NCI-H510A treated with DMSO at 0.1 percent for 48 hours (cell line): Measurements from ENCODE around the gene XKRX.

ENCODE experiments used
- DNase-seq: peaks from one replicate; lab custom pipeline; 2025; lab: John Stamatoyannopoulos, UW

The XKRX gene

DNA sequence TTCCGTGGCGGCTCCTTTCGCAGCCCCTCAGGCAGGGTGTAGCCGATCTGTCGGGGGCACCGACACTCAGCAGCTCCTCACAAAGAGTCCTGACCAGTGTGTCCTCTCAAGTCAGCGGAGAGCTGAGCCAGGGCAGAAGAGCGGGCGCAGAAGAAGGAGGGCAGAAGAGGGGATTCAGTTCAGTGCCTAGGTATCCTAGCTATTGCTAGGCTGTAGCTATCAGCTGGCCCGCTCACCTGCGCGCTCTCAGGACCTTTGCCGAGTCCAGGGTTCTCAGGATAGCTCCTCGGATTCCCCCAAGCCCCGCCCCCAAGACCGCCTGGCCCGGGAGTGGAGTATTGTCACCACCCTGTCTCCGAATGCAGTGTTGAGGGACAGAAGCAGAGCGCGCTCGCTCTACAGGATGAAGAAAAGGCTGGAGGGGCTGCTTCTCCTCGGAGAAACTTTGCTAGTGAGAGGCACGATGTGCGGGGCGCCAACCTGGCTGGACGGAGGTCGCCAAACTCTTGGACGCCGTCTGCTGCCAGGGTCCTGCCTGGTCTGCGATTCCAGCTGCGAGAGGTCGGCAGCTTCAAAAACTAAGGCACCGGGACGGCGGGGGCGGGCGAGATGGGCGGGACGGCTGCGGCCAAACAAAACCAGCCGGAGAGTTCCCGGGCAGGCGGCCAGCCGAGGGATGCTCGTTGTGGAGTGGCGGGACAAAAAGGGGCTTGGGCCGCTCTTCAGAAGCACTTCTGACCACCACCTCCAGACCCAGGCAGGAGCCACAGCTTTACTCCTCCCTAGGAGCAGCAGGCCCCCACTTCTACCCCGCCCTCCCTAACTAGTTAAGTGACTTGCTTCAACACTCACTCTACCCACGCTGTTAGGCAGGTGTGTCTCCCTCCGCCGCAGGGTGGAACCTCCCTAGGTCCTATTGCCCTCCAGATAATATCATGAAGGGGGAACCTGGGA, at the start of gene XKRX:
Gene XKRX (minus strand): TSS at position 258 of the 954 bp plus-strand sequence. CDS start 613 bp downstream, outside the sequence.
- DNase-seq, result peak; percentile 58

DNA sequence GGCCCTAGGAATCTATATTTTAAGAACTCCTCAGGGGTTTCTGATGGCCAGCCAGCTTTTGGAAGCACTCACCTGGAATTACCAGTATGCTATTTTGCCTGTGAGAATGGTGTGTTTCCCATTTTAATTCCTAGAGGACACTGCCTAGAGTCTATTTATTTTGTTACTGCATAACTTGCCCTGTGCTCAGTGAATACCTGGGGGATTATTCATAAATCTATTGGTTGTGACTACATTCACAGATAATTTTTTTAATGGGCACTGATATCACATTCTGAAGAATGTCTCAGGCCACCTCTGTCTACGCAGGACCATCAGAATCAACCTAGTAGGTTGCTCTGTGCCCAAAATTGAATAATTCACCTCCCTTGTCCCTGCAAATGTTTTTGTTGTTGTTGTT, 47.5 kb upstream of the XKRX start:
- DNase-seq, result no peak

DNA sequence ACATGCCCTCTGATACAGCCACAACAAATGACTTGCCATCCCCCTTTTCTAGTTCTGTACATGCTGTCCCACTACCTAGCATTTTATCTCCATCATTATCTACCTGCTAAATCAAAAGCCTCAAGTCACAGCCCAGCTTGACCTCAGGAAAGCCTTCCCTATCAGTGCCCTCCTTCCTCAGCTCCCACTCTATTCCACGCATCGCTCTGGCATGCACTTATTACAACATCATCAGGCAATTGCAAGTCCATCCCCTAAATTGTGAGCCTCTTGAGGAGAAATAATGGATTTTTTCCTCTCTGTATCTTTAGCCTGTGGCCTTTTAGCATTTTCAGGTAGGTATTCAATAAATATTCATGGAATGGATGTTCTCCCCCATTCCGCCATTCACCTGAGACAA, 46.5 kb upstream of the XKRX start:
- no peak for DNase-seq

DNA sequence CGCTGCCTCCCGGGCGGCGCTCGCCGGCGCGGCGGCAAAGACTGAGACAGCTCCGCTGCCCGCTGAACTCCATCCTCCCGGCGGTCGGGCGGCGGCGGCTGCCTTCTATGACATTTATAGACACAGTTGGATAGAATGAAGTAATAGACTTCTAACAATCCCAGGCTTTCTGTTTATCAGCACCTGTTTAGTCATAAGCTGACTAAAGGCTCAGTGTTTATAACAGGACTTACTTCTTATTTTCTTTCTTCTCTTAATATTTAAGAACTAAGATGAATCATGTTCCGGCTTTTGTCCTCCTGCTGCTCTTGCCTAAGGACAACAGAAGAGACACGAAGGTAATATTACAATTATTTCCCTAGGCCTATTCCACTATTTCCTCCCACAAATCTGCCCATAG, 44.7 kb upstream of the XKRX start:
- DNase-seq, result no peak

DNA sequence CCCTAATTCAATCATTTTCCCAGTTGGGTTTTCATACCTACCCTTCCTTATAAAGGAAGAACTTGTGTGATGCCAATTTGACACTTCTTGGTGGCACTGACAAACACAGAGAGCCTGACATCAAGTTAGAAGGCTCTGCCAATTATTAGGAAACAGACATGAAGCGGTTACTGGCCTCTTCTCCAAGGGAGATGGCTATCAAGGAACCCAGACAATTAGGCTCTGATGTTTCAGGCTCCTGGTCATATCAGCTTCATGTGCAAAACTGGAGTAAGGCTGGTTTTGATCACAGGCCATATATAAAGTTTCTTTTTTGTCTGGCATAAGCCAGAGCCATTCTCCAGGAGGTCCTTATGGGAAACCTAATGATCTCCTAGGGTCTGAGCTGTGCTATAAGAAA, 41.2 kb upstream of the XKRX start:
- no peak for DNase-seq

DNA sequence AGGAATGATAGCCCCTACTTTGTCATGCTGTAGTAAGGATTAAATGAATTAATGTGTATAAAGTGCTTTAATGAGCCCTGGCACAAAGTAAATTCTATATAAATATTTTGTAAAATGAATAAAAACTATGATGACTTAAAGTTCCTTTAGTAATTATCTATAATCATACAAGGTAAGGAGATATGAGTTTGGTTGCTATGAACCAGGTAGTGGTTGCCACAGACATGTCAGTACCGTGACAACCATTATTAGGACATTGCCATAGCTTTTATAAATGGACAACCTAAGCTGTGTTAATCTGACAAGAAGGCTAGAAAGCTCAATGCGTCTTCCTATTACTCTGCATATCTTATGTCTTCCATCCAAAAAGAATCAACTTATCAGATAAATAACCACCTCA, 40.7 kb upstream of the XKRX start, which contains the start of gene ARL13A:
Gene ARL13A (plus strand): TSS at position 301 of the 400 bp plus-strand sequence. CDS start 3,982 bp downstream, outside the sequence.
- no peak for DNase-seq

DNA sequence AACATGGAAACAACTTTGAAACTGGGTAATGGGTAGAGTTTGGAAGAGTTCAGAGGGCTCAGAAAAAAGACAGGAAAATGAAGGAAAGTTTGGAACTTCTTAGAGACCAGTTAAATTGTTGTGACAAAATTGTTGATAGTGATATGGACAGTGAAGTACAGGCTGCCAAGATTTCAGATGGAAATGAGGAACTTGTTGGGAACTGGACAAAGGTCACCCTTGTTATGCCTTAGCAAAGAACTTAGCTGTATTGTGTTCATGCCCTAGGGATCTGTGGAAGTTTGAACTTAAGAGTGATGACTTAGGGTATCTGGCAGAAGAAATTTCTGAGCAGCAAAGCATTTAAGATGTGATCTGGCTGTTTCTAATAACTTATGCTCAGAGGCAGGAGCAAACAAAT, 35.6 kb upstream of the XKRX start:
- no peak for DNase-seq

DNA sequence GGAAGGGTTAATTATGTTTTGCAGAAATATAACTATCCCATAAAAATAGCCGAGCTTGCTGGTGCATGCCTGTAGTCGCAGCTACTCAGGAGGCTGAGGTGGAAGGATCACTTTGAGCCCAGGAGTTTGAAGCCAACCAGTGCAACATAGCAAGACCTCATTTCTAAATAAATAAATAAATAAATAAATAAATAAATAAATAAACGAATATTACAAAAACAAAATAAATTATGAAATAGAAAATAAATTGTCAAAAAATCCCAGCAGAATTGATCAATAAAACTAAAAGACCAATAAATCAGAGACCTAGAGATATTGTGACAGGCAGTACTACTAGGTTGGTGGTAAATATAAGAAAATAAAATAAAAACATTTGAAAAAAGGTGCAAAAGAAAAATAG, 34.1 kb upstream of the XKRX start:
- DNase-seq, result no peak

DNA sequence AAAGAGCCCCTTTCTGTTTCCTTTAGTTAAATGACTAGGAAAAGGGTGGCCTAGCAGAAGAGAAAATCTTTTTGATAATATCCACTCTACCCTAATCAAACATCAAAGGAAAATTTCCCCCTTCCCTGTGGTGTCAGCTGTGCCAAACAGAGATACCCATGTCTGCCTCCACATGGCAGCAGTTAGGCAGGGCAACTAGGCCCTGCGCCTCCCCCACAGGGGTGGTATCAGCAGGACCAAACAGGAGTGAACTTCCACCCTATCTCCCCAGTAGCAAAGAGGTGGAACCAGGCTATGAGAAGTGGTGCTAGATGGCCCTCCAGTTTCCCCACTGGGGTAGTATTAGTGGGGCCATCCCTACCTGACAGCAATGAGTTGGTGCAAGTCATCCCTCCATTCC, 19.8 kb upstream of the XKRX start:
- no peak for DNase-seq

DNA sequence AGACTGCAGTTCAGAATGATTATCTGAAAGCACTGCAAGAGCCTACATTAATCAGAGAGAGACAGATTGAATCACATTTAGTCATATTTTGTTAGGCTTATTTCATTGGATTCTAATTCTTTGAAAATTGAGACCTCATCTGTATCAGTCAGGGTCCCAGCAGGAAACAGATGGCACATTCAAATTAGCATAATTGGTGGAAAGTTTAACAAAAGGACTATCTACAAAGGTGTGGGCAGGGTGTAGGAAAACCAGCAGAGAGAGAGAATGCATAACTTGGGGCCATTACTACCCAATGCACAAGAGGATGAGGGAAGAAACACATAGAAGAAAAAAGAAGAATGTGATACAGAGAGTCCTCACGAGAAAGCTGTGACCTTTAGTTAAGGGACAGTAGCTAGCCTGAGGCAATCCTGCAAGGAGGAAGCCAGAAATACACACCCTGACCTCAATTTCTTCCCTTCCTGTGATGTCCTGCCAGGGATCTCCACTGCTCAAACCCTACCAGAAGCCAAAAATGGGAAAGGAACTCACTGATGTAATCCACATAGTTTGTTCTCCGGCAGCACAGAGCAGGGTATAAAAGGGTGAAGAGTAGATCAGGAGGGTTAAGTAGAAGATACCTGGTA, 17.7 kb upstream of the XKRX start:
- no peak for DNase-seq

DNA sequence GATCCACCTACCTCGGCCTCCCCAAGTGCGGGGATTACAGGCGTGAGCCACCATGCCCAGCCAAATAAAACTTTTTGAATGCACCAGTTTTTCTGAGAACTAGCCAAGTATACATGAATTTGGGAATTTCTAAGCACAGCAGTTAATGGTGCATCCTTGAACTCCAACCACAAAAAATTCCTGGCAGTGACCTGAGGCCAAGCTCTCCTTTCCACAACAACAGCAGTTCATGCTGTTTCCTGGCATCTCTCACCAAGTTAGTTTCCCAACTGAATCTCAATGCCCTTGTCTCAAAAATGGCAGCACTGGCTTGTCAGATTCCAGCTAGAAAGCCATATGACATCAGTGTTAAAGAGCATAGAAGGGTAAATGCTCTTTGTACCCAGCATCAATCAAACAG, 15.9 kb upstream of the XKRX start:
- DNase-seq, result no peak

DNA sequence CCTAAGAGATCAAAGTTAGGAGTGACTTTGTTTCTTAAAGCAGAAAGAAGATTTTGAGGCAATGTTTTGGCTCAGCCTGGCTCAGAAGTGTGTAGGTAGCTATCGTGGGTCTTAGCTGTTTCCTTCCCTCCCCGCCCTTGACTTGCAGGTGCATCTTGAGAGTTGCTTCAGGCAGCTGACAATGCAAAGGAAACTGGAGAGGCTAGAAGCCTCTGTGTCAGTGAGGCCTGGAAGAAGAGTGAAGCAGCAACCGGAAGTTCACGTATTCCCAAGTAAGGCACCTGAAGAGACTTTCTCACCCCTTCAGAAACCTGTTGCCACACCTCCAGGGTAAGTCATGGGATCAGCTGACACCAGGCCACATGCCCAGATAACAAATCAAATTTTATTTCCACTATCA, 10.6 kb upstream of the XKRX start:
- DNase-seq, result no peak

DNA sequence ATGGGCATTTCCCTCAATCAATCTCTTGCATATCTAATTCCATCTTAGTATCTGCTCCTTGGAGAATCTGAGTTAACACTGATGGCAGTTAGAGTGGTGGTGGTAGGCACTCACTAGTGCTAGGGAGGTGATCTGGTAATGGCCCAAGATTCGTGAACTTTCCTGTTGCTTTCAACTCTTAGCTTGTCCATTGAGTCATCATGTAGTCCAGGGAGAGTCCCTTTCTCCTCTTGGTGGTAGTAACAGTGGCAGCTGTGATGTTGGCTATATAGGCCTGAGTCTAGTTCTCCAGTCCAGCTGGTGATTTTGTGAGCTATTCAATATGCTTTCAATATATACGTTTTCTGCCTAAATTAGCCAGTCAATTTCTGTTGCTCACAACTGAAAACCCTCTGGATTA, 7.0 kb upstream of the XKRX start:
- no peak for DNase-seq

DNA sequence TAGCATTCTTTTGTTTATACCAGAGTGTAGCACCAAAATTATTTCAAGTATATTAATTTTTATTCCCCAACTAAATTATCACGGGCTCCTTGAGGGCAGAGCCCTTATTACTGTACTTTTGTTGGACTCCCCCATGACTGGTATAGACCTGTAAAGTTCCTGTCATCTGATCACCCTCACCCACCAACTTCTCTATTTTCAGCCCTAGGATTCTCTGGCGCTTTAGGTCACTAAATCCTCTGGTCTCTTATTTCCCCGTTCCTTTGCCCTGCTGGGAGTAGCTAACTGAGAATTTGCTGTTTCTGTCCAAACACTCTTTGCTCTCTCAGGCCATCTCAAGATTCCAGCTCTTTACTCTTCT, 3.2 kb upstream of the XKRX start:
- no peak for DNase-seq

DNA sequence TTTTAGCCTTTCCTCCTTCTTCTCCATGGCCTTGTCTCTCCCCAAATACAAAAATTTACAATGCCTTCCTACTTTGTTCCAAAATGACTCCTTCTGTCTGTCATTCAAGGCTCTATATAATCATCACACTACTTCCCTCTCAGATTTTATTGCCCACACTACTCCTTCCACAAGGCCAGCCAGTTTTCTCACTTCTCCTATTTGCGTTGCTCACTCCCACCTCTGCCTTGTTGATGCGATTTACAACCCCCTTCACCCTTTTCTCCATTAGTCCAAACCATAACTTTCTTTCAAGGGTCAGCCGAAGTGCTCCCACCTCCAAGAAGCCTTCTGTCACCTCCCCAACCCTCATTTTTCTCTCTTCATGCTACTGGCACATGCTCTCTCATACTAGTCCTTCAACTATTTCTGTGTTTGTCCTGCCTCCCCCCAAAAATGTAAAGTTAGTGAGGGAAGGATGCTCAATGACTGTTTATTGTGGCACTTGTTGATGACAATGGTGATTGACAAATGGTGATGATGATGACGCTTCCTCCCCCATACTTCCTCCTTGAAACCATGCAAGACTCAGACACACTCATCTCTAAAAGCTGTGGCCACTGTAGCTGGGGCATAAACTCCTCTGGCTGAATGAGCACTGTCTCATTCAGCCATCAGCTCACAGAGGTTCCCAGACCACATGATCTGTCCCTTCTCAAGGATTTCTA, 2.7 kb upstream of the XKRX start:
- DNase-seq, result no peak

DNA sequence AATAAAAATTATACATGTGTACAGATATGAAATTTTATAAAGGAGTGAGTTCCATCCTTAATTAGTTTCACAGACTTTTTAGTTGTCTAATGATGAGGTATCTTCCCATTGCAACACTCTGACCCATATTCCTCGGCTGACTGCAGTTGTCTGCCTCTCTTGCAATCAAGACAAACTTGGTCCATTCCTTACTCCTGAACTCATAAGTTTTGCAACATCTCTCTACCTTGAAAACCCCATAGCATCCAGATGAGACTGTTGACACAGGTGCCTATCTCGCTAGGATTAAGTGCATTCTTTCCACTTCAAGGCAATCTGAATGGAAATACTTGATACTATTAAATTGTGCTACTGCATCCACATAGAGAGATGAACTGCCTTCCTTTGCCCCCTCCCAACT, 2.3 kb downstream of the XKRX start:
- no peak for DNase-seq

DNA sequence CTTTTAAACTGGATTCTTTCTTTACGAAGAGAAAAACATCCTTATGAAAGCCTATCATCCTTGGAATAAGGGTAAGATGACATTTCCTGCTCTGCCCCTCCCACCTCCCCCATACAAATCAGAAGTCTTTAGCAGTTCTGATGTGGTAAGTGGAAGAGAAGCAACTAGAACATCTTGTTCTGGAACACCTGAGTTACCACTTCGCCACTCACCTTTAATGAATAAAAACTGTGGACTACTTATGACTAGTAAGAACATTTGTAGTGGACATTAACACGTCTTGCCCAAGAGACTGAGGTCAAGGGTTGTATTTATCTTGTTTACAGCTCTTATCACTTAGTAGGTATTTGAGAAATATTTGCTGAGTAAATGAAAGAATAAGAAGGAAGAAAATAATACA, 4.3 kb downstream of the XKRX start:
- no peak for DNase-seq

DNA sequence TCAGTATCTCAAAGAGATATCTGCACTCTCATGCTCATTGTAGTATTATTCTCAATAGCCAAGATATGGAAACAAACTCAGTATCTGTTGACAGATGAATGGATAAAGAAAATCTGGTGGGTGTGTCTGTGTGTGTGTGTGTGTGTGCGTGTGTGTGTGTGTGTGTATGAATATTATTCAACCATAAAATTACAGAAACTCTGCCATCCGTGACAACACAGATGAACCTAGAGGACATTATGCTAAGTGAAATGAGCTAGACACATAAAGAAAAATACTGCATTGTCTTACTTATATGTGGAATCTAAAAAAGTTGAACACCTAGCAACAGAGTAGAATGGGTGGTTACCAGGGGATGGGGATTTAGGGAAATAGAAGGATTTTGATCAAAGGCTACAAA, 13.2 kb downstream of the XKRX start:
- peak; percentile 1 for DNase-seq

DNA sequence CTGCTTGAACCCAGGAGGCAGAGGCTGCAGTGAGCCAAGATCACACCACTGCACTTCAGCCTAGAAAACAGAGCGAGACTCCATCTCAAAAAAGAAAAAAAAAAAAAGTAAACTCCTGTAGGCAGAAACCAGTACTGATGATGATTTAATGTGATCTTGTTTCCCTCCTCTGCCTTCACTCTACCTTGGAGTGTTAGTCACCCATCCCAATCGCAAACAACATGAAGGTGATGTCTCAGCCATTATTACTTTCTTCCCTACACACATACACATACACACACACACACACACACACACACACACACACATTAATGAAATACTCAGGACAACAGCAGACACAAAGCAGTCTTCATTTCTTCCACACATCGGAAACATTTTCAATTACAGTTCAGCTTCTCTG, 15.6 kb downstream of the XKRX start:
- no peak for DNase-seq

DNA sequence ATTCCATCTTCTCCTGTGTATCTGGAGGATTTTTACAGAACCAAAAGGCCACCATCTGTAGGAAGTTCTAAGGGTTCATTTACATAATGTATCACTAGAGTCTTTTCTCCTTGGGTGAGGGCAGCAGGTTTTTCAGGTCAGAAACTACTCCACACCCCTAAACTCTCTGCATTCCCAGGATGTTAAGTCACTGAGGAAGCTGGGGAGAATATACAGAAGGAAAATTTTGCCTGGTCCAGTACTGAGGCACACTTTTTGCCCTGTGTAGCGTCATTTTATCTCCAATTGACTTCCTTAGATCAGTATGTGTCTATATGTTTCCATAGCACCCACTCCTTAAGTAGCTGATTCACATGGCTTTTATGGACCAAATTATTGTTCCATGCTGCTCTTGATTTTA, 17.0 kb downstream of the XKRX start:
- no peak for DNase-seq

DNA sequence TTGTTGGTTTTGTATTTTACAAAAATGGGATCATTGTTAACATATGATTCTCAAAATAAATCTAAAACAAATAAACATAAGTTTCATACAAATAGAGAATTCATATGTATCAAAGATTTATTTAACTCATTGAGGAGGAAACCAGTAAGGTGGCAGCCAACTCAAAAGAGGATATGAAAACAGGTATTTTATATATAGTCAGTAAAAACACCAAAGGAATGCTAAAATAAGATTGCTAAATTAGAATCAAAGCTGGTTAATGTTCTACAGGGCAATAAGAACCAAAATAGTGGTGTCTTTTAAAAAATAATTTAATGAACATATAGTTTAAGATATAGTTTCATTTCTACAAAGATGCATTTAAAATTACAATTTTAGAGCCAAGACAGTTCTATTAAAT, 23.1 kb downstream of the XKRX start:
- no peak for DNase-seq

DNA sequence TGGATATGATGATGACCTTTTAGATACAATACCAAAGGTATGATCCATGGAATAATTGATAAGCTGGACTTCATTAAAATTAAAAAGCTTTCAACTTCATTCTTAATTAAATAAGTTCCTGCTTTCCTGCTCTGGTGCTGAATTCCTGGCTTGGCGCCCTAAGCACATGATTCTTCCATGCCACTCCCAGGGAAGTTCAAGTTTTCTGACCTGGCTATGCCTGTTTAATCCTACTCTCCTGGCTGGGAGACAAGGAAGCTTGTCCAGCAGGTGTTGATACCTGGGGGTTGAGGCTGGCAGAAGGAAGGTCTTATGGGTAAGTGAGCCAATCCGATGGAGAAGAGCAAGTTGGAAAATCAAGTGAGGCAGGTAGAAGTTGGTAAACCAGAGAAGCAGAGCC, 24.3 kb downstream of the XKRX start:
- DNase-seq, result no peak
